COLO668 (cell line): ENCODE results near the gene KRTAP4-7.
"Not testable (repeated sequence)": the region's sequence is repeated elsewhere in the genome, so short reads cannot be mapped to it uniquely, and the experiment has no call there.

Source experiments
- DNase-seq: peaks from one replicate; lab custom pipeline; 2025; ENCODE audit not compliant: unreplicated experiment; lab: John Stamatoyannopoulos, UW

The KRTAP4-7 gene

DNA sequence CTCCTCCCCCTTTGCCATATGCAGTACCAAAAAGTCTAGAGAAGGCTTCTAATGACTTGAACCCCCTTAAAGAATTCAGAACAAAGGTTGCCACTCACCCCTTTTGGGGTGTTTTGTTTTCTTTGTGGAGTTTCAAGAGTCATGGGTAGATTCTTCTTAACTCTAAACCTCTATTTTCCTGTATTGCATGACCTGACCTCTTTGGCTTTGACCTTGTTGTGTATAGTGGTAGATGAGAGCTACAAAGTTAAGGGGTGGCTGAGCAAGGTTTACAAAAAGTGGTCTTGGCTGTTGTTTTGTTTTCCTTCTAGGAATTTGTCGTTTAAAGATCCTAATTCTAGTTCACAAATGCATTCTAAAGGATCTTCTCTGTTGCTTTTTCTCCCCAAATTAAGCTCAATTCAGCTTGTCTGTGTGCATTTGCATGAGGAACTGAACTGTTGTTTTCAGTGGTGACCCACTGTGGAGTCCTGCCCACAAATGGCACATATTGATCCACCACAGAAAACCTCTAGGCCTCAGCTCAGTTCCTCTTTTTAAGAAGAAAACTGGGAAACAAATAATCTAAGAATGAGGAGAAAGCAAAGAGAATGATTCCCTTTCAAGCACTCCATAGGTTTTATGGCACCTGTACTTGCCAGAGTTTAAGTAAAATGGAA lies 24.9 kb downstream of the KRTAP4-7 start:
- not testable (repeated sequence) for DNase-seq

DNA sequence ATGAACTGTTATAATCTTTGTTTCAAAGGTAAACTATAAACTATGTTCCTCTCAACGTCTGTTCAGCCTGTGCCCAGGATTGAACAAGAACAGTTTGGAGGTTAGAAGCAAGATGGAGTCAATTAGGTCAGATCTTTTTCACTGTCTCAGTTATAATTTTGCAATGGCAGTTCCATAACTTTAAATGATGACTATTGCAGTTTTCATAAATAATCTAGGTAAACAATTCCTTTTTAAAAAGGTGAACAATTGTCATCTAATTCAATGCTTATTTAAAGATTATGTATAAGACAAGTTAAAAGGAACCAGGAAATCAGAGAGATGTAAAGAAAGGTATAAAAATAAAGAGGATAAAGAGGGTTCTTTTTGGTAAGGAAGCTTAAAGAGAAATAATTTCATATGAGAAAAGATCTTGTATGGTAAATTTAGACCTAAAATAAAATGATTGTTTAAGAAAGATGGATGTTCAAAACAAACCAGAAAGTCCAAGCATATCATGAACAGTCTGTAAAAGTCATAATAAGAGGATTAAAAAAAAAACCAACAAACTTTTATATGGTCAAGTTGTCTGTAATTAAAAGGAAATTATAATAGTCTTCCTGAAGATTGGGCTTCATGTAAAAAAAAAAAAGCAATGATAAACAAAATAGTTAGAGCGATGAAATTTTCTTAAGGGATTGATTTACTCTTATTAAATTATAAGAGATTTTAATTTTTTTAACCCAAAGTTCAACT lies 27.4 kb downstream of the KRTAP4-7 start:
- no peak for DNase-seq

DNA sequence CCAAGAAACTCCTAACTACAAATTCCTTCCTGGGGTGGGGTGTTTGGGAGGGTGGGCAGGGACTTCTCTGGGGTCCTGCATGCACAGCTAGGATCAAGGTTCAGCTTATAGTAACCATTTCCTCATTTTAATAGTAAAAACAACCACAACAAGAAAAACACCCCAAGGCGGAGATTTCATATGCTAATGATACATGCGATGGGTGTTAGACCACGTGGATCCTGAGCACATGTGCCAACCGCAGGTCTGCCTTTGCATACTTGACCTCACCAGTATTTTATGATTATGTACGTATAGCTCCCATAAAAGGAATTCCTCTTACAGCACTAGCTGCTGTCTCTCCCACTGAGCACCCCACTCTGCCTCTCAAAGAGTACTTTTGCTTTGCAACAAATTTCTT lies 32.3 kb downstream of the KRTAP4-7 start:
- DNase-seq: no peak

DNA sequence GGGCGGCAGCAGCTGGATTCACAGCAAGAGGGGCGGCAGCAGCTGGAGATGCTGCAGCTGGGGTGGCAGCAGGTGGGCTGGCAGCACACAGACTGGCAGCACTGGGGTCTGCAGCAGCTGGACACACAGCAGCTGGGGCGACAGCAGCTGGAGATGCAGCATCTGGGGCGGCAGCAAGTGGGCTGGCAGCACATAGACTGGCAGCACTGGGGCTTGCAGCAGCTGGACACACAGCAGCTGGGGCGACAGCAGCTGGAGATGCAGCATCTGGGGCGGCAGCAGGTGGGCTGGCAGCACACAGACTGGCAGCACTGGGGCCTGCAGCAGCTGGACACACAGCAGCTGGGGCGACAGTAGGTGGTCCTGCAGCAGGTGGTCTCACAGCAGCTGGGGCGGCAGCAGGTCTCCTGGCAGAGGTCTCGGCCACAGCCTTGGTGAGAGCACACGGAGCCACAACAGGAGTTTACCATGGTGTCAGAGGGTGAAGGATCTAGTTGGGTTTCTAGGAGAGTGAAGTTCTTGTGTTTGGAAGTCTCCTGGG lies 34.0 kb downstream of the KRTAP4-7 start, which contains the start of gene KRTAP4-11:
TSS of gene KRTAP4-11 (minus strand) at position 528 of the 541 bp plus-strand sequence. CDS start at position 470, 58 bp downstream.
- DNase-seq: not testable (repeated sequence)

DNA sequence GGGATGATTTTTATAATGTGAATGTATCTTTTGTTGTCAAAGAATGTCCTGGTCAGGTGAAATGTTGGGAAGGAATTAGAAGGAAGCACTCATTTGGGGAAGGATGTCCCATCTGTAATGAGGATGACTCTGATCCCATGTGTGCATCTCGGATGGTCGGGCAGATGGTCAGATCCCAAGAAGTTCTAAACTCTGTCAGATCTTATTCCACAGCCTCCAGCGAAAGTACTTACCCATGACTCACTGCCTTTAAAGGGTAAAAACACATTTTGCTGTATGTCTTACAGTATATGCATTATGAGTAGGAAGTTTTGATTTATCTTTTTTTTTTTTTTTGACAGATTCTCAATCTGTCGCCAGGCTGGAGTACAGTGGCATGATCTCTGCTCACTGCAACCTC lies 34.8 kb downstream of the KRTAP4-7 start:
- DNase-seq: no peak

DNA sequence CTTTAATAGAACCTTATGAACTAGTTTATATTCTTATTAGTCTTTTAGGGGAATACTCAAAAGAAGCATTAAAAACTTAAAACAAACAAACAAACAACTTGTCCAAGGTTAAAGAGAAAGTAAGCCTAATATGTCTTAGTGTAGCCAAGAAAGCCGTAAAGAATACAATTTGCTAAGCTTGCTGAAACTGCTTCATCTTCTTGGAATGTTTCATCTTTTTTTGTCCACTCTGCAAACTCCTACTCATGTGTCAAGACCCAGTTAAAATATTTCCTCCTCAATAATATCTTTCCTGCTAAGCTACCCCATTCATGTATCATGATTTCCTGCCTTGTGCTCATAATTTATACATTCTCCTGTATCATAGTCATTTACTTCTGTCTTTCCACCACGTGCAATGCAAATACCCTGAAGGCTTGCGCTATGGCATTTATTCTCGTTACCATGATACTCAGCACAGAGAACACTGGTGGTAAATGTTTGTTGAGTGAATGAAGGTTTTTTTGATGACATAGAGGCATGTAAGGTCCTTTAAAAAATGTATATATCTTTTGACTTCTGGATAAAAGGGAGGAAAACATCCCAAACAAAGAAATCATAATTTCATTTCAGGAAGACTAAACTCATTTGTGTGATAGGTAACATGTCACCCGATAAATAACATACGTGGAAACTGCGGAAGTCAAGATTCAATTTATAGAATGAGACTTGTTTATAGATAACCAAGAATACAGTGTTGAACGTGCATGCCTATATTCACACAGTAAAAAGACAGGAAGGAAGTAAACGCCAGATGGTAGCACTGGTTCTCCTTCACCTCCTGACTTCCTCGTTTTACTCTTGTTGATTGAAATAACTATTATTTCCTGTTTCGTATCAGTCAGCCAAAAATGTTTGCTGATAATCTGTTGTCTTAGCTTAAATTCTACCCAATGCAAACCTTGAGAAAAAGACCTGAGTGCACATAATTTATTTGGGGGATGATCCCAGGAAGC lies 36.0 kb downstream of the KRTAP4-7 start:
- DNase-seq: not testable (repeated sequence)

DNA sequence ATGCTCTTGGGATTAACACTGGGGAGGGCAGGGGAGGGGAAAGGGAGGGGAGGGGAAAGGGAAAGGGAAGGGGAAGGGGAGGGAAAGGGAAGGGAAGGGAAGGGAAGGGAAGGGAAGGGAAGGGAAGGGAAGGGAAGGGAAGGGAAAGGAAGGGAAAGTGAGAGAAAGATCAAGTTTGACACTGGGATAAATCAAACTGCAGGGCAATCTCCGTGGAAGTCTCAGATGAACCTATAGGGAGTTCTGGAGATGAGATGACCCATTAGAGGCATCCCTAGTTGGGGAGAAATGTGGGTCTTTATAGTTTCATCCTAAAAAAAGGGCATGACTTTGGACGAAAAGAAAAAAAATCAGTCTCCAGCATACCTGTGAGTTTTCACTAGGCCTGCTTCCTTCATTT lies 37.8 kb downstream of the KRTAP4-7 start:
- DNase-seq: no peak

DNA sequence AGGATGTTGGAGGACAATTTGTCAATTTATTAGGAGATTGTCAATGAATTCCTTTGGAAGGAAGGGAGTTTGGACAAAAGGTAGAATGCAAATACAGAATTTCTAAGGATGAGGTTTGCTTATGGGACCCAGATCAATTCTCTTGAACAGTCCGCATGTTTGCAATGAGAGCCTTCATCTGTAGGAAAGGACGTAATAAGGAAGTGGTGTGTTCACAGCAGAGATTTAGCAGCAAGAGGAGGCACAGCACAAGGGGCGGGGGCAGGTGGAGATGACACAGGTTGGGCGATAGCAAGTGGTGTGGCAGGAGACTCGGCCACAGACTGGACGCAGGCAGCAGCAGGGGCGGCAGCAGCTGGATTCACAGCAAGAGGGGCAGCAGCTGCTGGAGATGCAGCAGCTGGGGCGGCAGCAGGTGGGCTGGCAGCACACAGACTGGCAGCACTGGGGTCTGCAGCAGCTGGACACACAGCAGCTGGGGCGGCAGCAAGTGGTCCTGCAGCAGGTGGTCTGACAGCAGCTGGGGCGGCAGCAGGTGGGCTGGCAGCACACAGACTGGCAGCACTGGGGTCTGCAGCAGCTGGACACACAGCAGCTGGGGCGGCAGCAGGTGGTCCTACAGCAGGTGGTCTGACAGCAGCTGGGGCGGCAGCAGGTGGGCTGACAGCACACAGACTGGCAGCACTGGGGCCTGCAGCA lies 39.5 kb downstream of the KRTAP4-7 start:
- DNase-seq: not testable (repeated sequence)

DNA sequence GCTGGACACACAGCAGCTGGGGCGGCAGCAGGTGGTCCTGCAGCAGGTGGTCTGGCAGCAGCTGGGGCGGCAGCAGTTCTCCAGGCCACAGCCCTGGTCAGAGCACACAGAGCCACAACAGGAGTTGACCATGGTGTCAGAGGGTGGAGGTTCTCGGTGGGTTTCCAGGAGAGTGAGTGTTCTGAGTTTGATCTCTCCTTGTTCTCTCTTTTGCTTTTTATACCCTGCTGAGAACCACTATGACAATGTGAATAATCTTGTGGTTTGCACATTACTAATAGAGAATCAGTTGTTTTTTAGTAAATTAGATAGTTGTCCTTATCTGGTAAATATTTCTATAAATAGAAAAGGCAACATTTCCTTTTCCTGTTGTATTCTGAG lies 40.0 kb downstream of the KRTAP4-7 start, which contains the start of gene KRTAP4-12:
TSS of gene KRTAP4-12 (minus strand) at position 192 of the 381 bp plus-strand sequence. CDS start at position 132, 60 bp downstream.
- not testable (repeated sequence) for DNase-seq

DNA sequence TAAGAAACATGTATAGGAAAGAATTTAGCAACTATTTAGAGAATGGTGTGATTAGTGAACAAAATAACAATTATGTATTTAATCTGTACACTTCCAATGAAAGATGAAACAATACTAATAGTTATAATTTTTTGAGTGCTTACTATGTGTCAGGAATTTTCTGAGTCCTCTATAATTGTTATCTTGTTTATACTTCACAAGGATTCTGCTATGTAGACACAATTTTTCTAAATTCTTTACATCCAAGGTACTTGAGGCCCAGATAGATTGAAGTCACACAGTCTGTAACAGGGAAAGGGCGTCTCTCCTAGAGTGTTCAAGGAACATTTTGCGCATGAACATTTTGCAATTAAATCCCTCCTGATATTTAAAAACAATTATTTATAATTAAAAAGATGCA lies 41.1 kb downstream of the KRTAP4-7 start:
- DNase-seq: no peak

DNA sequence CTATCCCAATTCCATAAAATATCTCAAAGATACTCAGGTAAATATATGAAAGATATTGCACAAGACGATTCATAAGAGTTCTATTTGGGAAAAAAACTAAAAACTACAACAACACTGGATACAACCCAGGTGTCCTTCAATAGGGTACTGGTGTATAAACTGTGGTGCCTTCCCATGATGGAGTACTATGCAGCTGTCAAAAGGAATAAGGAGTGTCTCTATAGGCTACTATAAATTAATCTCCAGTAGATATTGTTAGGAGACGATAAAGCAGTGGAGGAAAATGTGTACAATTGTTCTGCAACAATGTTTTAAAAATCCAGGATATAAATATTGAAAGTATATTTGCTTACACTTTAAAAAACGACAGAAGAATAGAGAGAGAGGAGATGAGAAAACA lies 42.5 kb downstream of the KRTAP4-7 start:
- DNase-seq: no peak

DNA sequence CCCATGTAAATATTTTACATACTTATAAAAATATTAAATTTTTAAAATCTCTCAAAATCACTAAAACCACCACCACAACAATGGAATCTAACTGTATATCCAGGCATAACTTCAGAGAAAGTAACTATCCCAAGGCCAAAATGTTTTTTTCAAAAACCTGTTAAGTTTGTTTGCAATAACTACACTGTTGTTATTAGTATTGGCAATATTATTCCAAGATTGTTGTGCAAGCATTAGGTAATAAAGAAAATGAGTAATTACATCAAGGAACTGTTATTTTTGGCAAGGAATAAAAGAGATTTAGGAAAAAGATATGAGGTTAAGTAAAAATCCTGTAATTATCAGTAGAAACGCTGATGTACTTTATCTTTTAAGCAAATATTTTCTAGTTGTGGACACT lies 43.4 kb downstream of the KRTAP4-7 start:
- no peak for DNase-seq

DNA sequence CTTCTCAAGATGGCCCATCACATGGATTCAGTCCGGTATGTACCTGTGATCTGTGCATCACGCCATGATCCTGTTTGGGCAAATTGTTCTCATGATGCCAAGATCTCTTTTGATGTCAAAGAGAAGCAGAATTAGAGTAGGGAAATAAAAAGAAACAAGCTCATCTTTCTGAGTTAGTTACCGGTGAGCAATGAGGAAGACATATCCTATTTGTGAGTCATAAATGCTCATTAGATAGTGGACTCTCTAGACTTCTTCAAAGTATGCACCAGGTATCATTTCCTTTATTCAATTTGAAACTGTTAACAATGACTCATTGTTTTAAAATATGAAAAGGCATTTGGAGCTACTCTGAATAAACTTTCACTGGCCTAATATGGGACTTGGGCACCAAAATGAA lies 48.0 kb downstream of the KRTAP4-7 start:
- no peak for DNase-seq

DNA sequence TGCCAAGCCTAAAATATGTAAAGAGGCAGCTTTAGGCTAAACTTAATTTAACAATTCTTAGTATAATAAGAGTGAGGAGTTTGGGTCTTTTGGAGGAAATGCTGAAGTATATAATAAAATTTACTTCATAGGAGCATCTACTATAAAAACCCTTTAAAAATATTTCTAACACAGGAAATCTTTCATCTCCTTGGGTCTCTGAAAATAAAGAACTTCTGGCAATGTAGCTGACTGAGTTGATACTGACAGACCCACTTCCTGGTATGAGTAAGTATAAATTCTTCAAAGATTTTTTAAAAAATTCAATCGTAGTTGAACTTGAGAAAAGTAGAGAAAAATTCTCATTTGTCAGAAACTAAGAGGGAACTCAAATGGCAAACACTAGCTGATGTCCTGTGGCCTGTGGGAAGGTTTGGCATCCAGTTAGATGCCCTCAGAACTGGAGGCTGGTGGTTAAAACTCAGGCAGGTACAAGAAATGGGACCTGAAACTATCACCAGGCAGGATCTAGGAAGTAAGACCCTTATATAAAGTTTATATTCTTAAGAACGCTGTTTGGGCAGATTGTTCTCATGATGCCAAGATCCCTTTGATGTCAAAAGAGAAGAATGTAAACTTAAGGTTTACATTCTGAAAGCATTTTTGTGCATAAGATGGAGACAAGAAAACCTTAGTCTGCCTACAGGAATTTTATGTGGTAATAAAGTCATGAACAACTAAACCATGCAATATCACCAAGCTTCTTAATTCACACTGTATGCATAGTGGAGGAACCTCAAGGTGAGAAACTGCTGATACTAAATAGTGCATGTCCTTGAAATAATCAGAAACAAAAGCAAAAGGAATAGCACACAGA lies 50.2 kb downstream of the KRTAP4-7 start:
- no peak for DNase-seq
